ENCODE data around the gene NEDD9. TPM values are rescaled to one million over a fixed set of nuclear protein-coding genes. Genes with fewer than 3 reads are reported as not detected.
A peak's percentile ranks its signal among the peaks of the same experiment; 100 is the strongest.

NEDD9 gene
- total RNA-seq, 6 donors from 2014 or later: 122 to 334 (median 173) TPM

GRCh38 chr6:11222385-11223277 is 9.8 kb downstream of the NEDD9 start:
- Histone ChIP-seq H3K27ac (peak overlapping the region; percentile 82 to 93 (median 92)), H3K27me3 (no peaks in the 10 kb centered on the region), H3K9me3 (no peaks in the 10 kb centered on the region), H3K4me3 (peak overlapping the region in 1 of 4 donors; percentile 71), H3K4me1 (peaks cover 85 to 91% (median 87%) of the 10 kb centered on the region in 4 donors), H3K36me3 (peaks cover 0 to 64% (median 7%) of the 10 kb centered on the region in 4 donors)
- no peak for DNase-seq
- TF ChIP-seq EP300 (IDR thresholded peaks at IDR 0.05): no peak
- TF ChIP-seq CTCF (IDR thresholded peaks at IDR 0.05): no peak
- peak; percentile 16 to 46 for TF ChIP-seq POLR2AphosphoS5 (IDR thresholded peaks at IDR 0.05)
- no peak for ATAC-seq (ENCODE audit: low FRiP score in 2 of 2)
- WGBS, 2 donors: 59 to 62% methylated on average over 5 of the region's 5 CpGs

GRCh38 chr6:11221623-11222384 is 10.7 kb downstream of the NEDD9 start:
- no peak for TF ChIP-seq CTCF (IDR thresholded peaks at IDR 0.05)
- TF ChIP-seq POLR2AphosphoS5 (IDR thresholded peaks at IDR 0.05): no peak
- TF ChIP-seq POLR2A (IDR thresholded peaks at IDR 0.05): no peak
- no peak for TF ChIP-seq EP300 (IDR thresholded peaks at IDR 0.05)
- DNase-seq: no peak
- peak overlapping the region in 1 of 4 donors; percentile 71 for H3K4me3 ChIP-seq
- ATAC-seq (ENCODE audit: low FRiP score in 2 of 2): no peak
- H3K9me3 ChIP-seq: no peaks in the 10 kb centered on the region
- WGBS, 2 donors: 47 to 58% methylated on average over 3 of the region's 3 CpGs
- H3K27me3 ChIP-seq: no peaks in the 10 kb centered on the region
- peaks cover 0 to 69% (median 7%) of the 10 kb centered on the region in 4 donors for H3K36me3 ChIP-seq
- peaks cover 88 to 93% (median 92%) of the 10 kb centered on the region in 4 donors for H3K4me1 ChIP-seq
- peak overlapping the region; percentile 82 to 93 (median 92) for H3K27ac ChIP-seq

GRCh38 chr6:11219400-11219834 is 13.1 kb downstream of the NEDD9 start:
- H3K36me3 ChIP-seq: peaks cover 0 to 85% (median 8%) of the 10 kb centered on the region in 4 donors
- ATAC-seq (ENCODE audit: low FRiP score in 2 of 2) (peak in 1 of 2 donors; percentile 8), DNase-seq (no peak)
- peak overlapping the region; percentile 82 to 93 (median 92) for H3K27ac ChIP-seq
- H3K9me3 ChIP-seq: no peaks in the 10 kb centered on the region
- 55 to 68% methylated on average over 4 of the region's 4 CpGs for WGBS, 2 donors
- TF ChIP-seq EP300 (IDR thresholded peaks at IDR 0.05) (no peak), POLR2AphosphoS5 (IDR thresholded peaks at IDR 0.05) (peak in 1 of 2 donors; percentile 53), CTCF (IDR thresholded peaks at IDR 0.05) (no peak), POLR2A (IDR thresholded peaks at IDR 0.05) (no peak)
- H3K27me3 ChIP-seq: no peaks in the 10 kb centered on the region
- peaks cover 97 to 100% (median 98%) of the 10 kb centered on the region in 4 donors for H3K4me1 ChIP-seq
- no peak overlapping the region for H3K4me3 ChIP-seq

GRCh38 chr6:11218538-11219399 is 13.7 kb downstream of the NEDD9 start:
- 34 to 45% methylated on average over 12 of the region's 12 CpGs for WGBS, 2 donors
- peak in 1 of 2 donors; percentile 68 for DNase-seq
- peaks cover 98 to 100% (median 98%) of the 10 kb centered on the region in 4 donors for H3K4me1 ChIP-seq

More at GRCh38 chr6:11218538-11219399, 13.7 kb downstream of the NEDD9 start:
- peak; percentile 72 to 82 for ATAC-seq (ENCODE audit: low FRiP score in 2 of 2)
- no peaks in the 10 kb centered on the region for H3K9me3 ChIP-seq
- peaks cover 0 to 85% (median 8%) of the 10 kb centered on the region in 4 donors for H3K36me3 ChIP-seq
- no peaks in the 10 kb centered on the region for H3K27me3 ChIP-seq
- H3K4me3 ChIP-seq: no peak overlapping the region
- TF ChIP-seq POLR2AphosphoS5 (IDR thresholded peaks at IDR 0.05) (peak; percentile 89 to 92), EP300 (IDR thresholded peaks at IDR 0.05) (peak in 3 of 4 donors; percentile 87 to 98 (median 90)), CTCF (IDR thresholded peaks at IDR 0.05) (no peak), POLR2A (IDR thresholded peaks at IDR 0.05) (peak in 3 of 4 donors; percentile 16 to 65 (median 48))
- peak overlapping the region; percentile 82 to 93 (median 92) for H3K27ac ChIP-seq

Data from upper lobe of left lung (tissue), 6 donors.